ENCODE measurements around the gene JUNB. TPM values are rescaled to one million over a fixed set of nuclear protein-coding genes. Genes with fewer than 3 reads are reported as not detected.

The JUNB gene
- total and polyA plus RNA-seq, 2 of the 8 experiments (the other 6 are each of a cell fraction or from before 2014, with no cell fraction given): 7.4 to 10.0 TPM

GRCh38 chr19:12748489-12748888, 42.8 kb upstream of the JUNB start:
- no peak for FAIRE-seq
- no peaks in the 10 kb centered on the region for H3K79me2 ChIP-seq (ENCODE audit: control insufficient read depth in 1 of 2, insufficient read depth in 2 of 2, low read length in 2 of 2)
- no peak overlapping the region for H2AK5ac ChIP-seq (ENCODE audit: low read depth, low read length)
- H4K8ac ChIP-seq (ENCODE audit: extremely low read depth, insufficient read depth, low read length): 0 out of 2 replicates have a peak overlapping the region, but pooled peaks have one; percentile 20
- no peak overlapping the region for H4K5ac ChIP-seq (ENCODE audit: insufficient read length, low read depth, low read length)
- H2BK20ac ChIP-seq (ENCODE audit: low read length): no peak overlapping the region
- 83% methylated on average over 5 of the region's 6 CpGs; no CpG with 5 or more reads in 1 of the 2 experiments for WGBS, 2 experiments (ENCODE audit: extremely low coverage in 1 of 2, insufficient coverage in 1 of 2, insufficient read length in 1 of 2, insufficient replicate concordance in 2 of 2, low coverage in 1 of 2, low lambda C conversion rate in 2 of 2, missing lambda C conversion rate in 1 of 2)
- H3K4me1 ChIP-seq (replicated peaks in 1 of 4; ENCODE audit: control insufficient read depth in 3 of 4, insufficient read depth in 4 of 4, low read length in 3 of 4): peaks cover 0 to 10% (median 4%) of the 10 kb centered on the region in 4 experiments; a peak in 4 of 7 replicates
- CTCF ChIA-PET (ENCODE audit: partially characterized antibody): interaction anchor here (0.8 to 7.3 kb wide), 4 partner anchors 9 to 28 kb away, joined by 3 to 85 read pairs (median 4); partner anchors contain the start of gene HOOK2
- H2BK120ac ChIP-seq (replicated peaks; ENCODE audit: low read depth, low read length): no peak overlapping the region
- H3K4me2 ChIP-seq (ENCODE audit: insufficient read depth in 1 of 2, low read depth in 2 of 2, low read length in 2 of 2): no peak overlapping the region
- peaks cover 2 to 16% (median 12%) of the 10 kb centered on the region in 4 experiments; a peak in 6 of 8 replicates for H3K36me3 ChIP-seq (ENCODE audit: control insufficient read depth in 2 of 4, insufficient read depth in 4 of 4, low read length in 3 of 4)
- no peak overlapping the region for H3K9ac ChIP-seq (replicated peaks in 1 of 4; ENCODE audit: extremely low read depth in 1 of 4, low read depth in 3 of 4, low read length in 3 of 4)
- no peak overlapping the region for H2BK12ac ChIP-seq (ENCODE audit: low read depth, low read length)
- H3K4ac ChIP-seq (replicated peaks; ENCODE audit: insufficient read length, low read depth, low read length): no peak overlapping the region
- no peak overlapping the region for H3K4me3 ChIP-seq (ENCODE audit: extremely low read depth in 1 of 4, insufficient read depth in 2 of 4, low read depth in 3 of 4, low read length in 4 of 4)
- no peak overlapping the region for H2BK15ac ChIP-seq (ENCODE audit: low read length)
- H3K18ac ChIP-seq (ENCODE audit: extremely low read depth, low read length): no peak overlapping the region
- no peaks in the 10 kb centered on the region; a peak in 3 of 7 replicates for H3K27me3 ChIP-seq (replicated peaks in 1 of 4; ENCODE audit: control insufficient read depth in 3 of 4, extremely low read depth in 1 of 4, insufficient read depth in 3 of 4, low read length in 3 of 4)
- H3K23me2 ChIP-seq (ENCODE audit: low read depth, low read length): peaks cover 8% of the 10 kb centered on the region
- no peak overlapping the region for H3K27ac ChIP-seq (ENCODE audit: low read depth, low read length)
- no peaks in the 10 kb centered on the region for H3K79me1 ChIP-seq (ENCODE audit: low read depth, low read length)
- no peak overlapping the region for H3K56ac ChIP-seq (replicated peaks; ENCODE audit: insufficient read length, low read depth, low read length)
- H4K20me1 ChIP-seq (replicated peaks in 1 of 2; ENCODE audit: control insufficient read depth in 1 of 2, insufficient read depth in 2 of 2, low read length in 2 of 2): peaks cover 0 to 4% of the 10 kb centered on the region in 2 experiments
- no peak overlapping the region for H2BK5ac ChIP-seq (ENCODE audit: low read depth, low read length)
- no peak for DNase-seq (ENCODE audit: low read depth in 1 of 2, low spot score in 2 of 2)
- TF ChIP-seq FOSL1 (IDR thresholded peaks at IDR 0.05; ENCODE audit: insufficient read depth, low read depth, low read length) (no peak), CEBPB (IDR thresholded peaks at IDR 0.05; ENCODE audit: low read depth, low read length) (no peak), RAD21 (IDR thresholded peaks at IDR 0.05 in 1 of 2, conservative IDR thresholded peaks at IDR 0.05 in 1 of 2; ENCODE audit: low read depth in 2 of 2, low read length in 2 of 2) (no peak), GTF2F1 (IDR thresholded peaks at IDR 0.05; ENCODE audit: borderline replicate concordance, low read depth, low read length) (no peak), TAF1 (IDR thresholded peaks at IDR 0.05; ENCODE audit: low read depth, low read length) (no peak), POU5F1 (IDR thresholded peaks at IDR 0.05; ENCODE audit: low read depth, low read length) (no peak), EGR1 (IDR thresholded peaks at IDR 0.05; ENCODE audit: borderline replicate concordance, low read depth, low read length) (no peak)
- H2AFZ ChIP-seq (ENCODE audit: low read length): no peak overlapping the region
- POLR2A ChIA-PET (ENCODE audit: partially characterized antibody): interaction anchor here (1.4 to 10.3 kb wide), 6 partner anchors 10 to 45 kb away, joined by 3 to 104 read pairs (median 22); partner anchors contain the start of genes GET3, TNPO2 and TRIR
- H4K91ac ChIP-seq (replicated peaks; ENCODE audit: insufficient read length, low read length): no peak overlapping the region
- H3K23ac ChIP-seq (ENCODE audit: insufficient read length): no peak overlapping the region
- H3K14ac ChIP-seq (ENCODE audit: insufficient read length): no peak overlapping the region
- H3K9me3 ChIP-seq (ENCODE audit: insufficient read depth in 2 of 2, low read depth in 1 of 2, low read length in 1 of 2): no peaks in the 10 kb centered on the region
